Bronchial epithelial cell (primary cell): ENCODE results near the gene NDUFA8. TPM values are rescaled to one million over a fixed set of nuclear protein-coding genes. Genes with fewer than 3 reads are reported as not detected.

Experiments used
- DNase-seq: peaks from one replicate; pipeline ENCODE4 v3.0.0-alpha.2; 2010; ENCODE audit warnings: low read depth
- FAIRE-seq: peaks from 2 replicates; lab custom pipeline; 2011; peaks lifted over from hg19 to GRCh38; lab: Jason Lieb, UNC
- H3K27me3 ChIP-seq: 2 replicates; pipeline ENCODE4 v1.5.1; 2011; ENCODE audit warnings: low read length; ENCODE audit not compliant: control insufficient read depth, insufficient read depth
- H3K36me3 ChIP-seq: 2 replicates; pipeline ENCODE4 v1.5.1; 2011; ENCODE audit warnings: low read length; ENCODE audit not compliant: control insufficient read depth, insufficient read depth
- H3K4me3 ChIP-seq: 2 replicates; pipeline ENCODE4 v1.5.1; 2011; ENCODE audit warnings: mild to moderate bottlenecking, low read depth, low read length, control low read depth
- total RNA-seq: library from RNA; depleted of rRNA; stranded (reverse); fragments of >200 nt; gene quantifications from 2 replicates; pipeline ENCODE4 v1.2.1, GENCODE V29; 2014
- TF ChIP-seq, protein P1 (sequence below): IDR thresholded peaks from 2 replicates; pipeline ENCODE4 v1.5.1; 2011; ENCODE audit warnings: mild to moderate bottlenecking, moderate library complexity, low read length, control low read depth, inconsistent platforms; ENCODE audit not compliant: insufficient read depth, severe bottlenecking

NDUFA8 gene
- total RNA-seq, 1 donor from 2014 or later: 34.2 TPM

DNA sequence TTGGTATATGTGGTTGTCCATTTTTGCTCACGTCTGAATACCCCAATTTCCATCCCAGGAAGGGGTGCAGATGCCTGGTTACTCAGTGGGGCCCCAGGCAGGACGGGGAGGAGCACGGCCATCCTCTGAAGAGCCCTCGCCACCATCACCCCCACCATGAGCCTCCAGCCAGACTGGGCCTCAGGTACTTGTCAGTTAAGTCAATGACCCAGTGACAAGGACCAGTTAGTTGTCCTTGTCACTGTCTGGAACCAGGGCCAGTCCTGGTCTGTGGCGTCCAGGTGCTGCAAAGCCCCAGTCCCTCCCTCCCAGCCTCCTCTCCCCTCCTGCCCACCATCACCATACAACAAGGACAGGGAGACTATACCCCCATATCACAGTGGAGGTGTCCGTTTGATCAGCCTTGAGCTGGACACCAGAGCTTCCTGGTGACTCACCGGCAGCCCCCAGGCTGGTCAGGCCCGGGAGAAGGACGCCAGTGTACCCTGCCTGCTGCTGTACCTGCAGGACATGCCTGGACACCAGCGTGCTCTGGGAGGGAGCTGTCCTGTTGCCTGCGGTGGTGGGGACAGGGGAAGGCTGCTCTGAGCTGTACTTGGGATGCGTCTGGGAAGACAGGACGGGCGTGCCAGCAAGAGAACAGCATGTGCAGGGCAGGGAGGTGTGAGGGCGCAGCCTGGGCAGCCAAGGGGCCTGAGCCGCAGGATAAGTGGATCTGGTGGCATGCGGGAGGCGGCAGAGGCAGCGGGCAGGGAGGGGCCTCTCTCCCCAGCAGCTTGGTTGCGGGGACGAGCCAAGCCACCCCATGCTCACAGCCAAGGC is 33.9 kb downstream of the NDUFA8 start:
- no peak for FAIRE-seq

DNA sequence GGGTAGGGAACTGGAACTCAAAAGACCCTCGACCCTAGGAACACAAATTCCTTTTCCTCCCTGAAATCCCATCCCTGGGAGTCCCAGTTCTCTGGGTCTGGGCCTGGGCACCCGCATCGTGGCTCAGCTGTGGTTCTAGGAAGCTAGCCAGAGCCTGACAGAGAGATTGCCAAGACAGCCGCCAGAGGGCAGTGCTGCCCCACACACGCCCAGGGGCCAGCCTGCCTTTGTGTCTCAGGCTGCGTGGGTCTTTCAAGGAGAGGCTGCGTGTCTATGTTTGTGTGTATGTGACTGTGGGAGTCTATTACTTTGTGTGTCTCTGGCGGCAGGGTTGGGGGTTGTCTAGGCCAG is 34.4 kb downstream of the NDUFA8 start:
- FAIRE-seq (peak; percentile 84), DNase-seq (peak; percentile 62)
- Histone ChIP-seq H3K36me3 (no peaks in the 10 kb centered on the region), H3K27me3 (no peaks in the 10 kb centered on the region), H3K4me3 (no peak overlapping the region)
- TF ChIP-seq, protein P1, sequence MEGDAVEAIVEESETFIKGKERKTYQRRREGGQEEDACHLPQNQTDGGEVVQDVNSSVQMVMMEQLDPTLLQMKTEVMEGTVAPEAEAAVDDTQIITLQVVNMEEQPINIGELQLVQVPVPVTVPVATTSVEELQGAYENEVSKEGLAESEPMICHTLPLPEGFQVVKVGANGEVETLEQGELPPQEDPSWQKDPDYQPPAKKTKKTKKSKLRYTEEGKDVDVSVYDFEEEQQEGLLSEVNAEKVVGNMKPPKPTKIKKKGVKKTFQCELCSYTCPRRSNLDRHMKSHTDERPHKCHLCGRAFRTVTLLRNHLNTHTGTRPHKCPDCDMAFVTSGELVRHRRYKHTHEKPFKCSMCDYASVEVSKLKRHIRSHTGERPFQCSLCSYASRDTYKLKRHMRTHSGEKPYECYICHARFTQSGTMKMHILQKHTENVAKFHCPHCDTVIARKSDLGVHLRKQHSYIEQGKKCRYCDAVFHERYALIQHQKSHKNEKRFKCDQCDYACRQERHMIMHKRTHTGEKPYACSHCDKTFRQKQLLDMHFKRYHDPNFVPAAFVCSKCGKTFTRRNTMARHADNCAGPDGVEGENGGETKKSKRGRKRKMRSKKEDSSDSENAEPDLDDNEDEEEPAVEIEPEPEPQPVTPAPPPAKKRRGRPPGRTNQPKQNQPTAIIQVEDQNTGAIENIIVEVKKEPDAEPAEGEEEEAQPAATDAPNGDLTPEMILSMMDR: peak; percentile 97

More for the DNA sequence above, 33.9 kb downstream of the NDUFA8 start:
- Histone ChIP-seq H3K4me3 (no peak overlapping the region), H3K36me3 (no peaks in the 10 kb centered on the region), H3K27me3 (no peaks in the 10 kb centered on the region)
- TF ChIP-seq, protein P1: no peak
- peak; percentile 32 for DNase-seq

DNA sequence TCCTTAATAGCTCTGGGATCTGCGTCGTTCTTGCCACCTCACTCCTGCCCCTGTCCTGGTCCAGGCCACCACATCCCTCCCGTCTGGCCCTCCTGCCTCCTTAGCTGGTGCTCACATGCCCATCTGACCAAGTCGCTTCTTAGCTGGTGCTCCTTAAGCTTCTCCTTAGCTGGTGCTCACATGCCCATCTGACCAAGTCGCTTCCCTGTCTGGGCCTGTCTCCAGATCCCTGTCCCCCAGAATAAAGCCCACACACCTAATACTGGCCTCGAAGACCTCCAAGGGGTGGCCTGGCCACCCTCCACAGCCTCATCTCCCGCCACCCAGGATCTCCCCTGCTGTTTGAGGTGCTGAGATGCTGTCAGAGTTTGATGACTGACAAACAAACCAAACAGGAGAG is 35.1 kb downstream of the NDUFA8 start:
- TF ChIP-seq, protein P1: no peak
- H3K27me3 ChIP-seq: no peaks in the 10 kb centered on the region
- FAIRE-seq (no peak), DNase-seq (no peak)
- H3K36me3 ChIP-seq: no peaks in the 10 kb centered on the region
- no peak overlapping the region for H3K4me3 ChIP-seq

DNA sequence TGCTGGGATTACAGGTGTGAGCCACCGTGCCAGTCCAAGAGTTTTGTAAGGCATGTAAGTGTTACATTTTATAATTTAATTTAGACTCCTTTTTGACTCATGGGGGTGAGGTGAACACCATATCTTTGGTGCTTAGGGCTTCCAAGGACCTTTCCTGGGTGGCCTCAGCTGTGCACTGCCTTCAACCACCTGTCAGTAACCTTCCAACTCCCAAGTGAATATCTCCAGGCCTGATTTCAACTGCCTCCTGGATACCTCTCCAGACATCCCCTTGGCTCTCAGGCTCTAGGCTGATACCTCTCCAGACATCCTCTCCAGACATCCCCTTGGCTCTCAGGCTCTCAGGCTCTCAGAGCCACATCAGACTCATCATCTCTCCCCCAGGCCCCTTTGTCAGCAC is 35.5 kb downstream of the NDUFA8 start:
- FAIRE-seq (no peak), DNase-seq (no peak)
- H3K36me3 ChIP-seq: no peaks in the 10 kb centered on the region
- no peaks in the 10 kb centered on the region for H3K27me3 ChIP-seq
- no peak overlapping the region for H3K4me3 ChIP-seq
- TF ChIP-seq, protein P1: no peak

DNA sequence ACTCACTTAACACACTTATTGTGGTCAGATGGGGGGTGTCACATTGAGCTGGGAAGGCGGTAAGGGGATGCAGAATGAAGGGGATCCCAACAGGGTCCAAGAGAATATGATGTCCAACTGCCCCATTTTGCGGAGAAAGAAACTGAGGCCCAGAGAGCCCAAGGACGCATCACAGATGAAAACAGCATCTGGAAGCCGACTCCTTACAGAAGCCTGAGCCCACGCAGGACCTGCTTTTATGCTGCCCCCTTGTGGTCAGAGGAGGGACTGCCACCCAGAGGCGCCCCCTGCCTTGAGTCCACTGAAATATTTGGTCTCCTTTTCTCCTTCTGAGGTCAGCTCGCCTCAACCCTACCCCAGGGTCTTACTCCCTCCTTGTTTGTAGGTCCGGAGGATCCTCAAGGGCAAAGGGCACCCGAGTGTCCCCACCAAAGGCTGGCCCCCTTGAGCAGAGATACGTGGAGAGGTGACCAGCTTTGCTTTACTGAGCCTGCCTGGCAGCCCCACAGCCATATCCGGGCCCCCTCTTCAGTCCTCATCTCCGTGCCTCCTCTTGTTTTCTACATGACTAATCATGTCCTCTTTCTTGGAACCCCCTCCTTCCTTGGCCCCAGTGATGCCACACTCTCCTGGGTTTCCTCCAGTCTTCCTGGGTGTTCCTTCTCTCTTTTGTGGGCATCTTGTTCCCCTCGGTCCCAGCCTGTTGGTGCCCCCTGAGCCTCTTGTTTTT is 36.5 kb downstream of the NDUFA8 start:
- DNase-seq (peak; percentile 42), FAIRE-seq (no peak)
- TF ChIP-seq, protein P1: peak; percentile 100
- H3K27me3 ChIP-seq: no peaks in the 10 kb centered on the region
- H3K36me3 ChIP-seq: no peaks in the 10 kb centered on the region
- no peak overlapping the region for H3K4me3 ChIP-seq
